Mesothelial cell of epicardium (in vitro differentiated cells): Measurements from ENCODE around the gene CCR4. TPM values are rescaled to one million over a fixed set of nuclear protein-coding genes. Genes with fewer than 3 reads are reported as not detected.

Source experiments
- DNase-seq, 2 experiments: peaks; one replicate each; pipeline ENCODE4 v3.0.0; 2021; ENCODE audit warnings: low spot score in 2 of 2; ENCODE audit not compliant: unreplicated experiment in 2 of 2
- H3K27ac Mint-ChIP-seq: 2 replicates; pipeline ENCODE4 v1.8.0; 2021; ENCODE audit warnings: mixed read lengths
- H3K27me3 Mint-ChIP-seq: 2 replicates; pipeline ENCODE4 v1.8.0; 2021; ENCODE audit warnings: low read depth, mixed read lengths
- H3K36me3 Mint-ChIP-seq: 2 replicates; pipeline ENCODE4 v1.8.0; 2021; ENCODE audit warnings: mixed read lengths
- H3K4me1 Mint-ChIP-seq: 2 replicates; pipeline ENCODE4 v1.8.0; 2021; ENCODE audit warnings: mixed read lengths
- H3K4me3 Mint-ChIP-seq: 2 replicates; pipeline ENCODE4 v1.8.0; 2021; ENCODE audit warnings: mild to moderate bottlenecking, moderate library complexity, mixed read lengths
- H3K9me3 Mint-ChIP-seq: 2 replicates; pipeline ENCODE4 v1.8.0; 2021; ENCODE audit warnings: mixed read lengths
- CTCF ChIP-seq: fragments of 200-600 bp; sonication (generic); IDR thresholded peaks from one replicate; pipeline ENCODE4 v1.5.0; 2021; ENCODE audit warnings: antibody characterized with exemption; ENCODE audit not compliant: unreplicated experiment
- total RNA-seq: library from RNA; stranded (reverse); gene quantifications from 3 replicates; pipeline ENCODE4 v1.2.1, GENCODE V29; 2021

Gene CCR4
- total RNA-seq, 1 donor from 2014 or later = not detected

DNA sequence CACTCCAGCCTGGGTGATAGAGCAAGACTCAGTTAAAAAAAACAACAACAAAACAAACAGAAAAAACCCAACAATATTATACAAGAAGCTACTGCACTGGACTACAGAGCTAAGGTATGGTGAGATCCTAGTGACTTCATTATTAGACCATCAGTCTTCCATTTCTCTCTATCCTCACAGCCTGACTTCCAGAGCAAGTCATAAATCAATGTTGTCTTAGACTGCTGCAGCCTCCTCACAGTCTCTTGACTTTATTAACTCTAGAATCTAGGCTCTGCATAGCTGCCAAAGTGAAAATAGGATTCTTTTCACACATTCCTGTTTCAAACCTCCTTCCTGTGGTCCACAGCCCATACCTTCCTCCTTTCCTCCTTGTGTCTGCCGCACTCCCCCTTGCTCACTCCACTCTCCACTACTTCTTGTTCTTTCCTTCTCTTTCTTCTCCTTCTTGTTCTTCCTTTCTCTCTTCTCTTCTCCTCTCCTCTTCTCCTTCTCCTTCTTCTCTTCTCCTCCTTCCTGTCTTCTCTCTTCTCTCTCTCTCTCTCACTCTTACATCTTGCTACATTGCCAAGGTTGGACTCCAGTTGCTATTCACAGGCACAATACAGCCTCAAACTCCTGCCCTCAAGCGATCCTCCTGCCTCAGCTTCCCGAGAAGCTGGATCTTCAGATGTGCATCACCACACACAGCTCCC is 49.4 kb downstream of the CCR4 start:
- no peaks in the 10 kb centered on the region for H3K9me3 Mint-ChIP-seq
- no peak overlapping the region for H3K4me3 Mint-ChIP-seq
- DNase-seq = no peak
- H3K4me1 Mint-ChIP-seq = peaks cover 9% of the 10 kb centered on the region
- TF ChIP-seq CTCF = no peak
- no peaks in the 10 kb centered on the region for H3K27me3 Mint-ChIP-seq
- H3K36me3 Mint-ChIP-seq = peaks cover 15% of the 10 kb centered on the region
- H3K27ac Mint-ChIP-seq = no peak overlapping the region

- Mint-ChIP-seq H3K27ac (no peak overlapping the region), H3K36me3 (peaks cover 16% of the 10 kb centered on the region), H3K27me3 (no peaks in the 10 kb centered on the region), H3K4me3 (no peak overlapping the region), H3K4me1 (peaks cover 9% of the 10 kb centered on the region), H3K9me3 (no peaks in the 10 kb centered on the region)
- TF ChIP-seq CTCF = no peak
- DNase-seq = no peak
Measured at GRCh38 chr3:33001889-33002288, 50.4 kb downstream of the CCR4 start.

GRCh38 chr3:33003308-33003707 is 51.9 kb downstream of the CCR4 start:
- peaks cover 24% of the 10 kb centered on the region for H3K36me3 Mint-ChIP-seq
- H3K27me3 Mint-ChIP-seq = no peaks in the 10 kb centered on the region
- TF ChIP-seq CTCF = no peak
- no peak overlapping the region for H3K27ac Mint-ChIP-seq
- DNase-seq = no peak
- H3K9me3 Mint-ChIP-seq = no peaks in the 10 kb centered on the region
- peaks cover 9% of the 10 kb centered on the region for H3K4me1 Mint-ChIP-seq
- H3K4me3 Mint-ChIP-seq = no peak overlapping the region

DNA sequence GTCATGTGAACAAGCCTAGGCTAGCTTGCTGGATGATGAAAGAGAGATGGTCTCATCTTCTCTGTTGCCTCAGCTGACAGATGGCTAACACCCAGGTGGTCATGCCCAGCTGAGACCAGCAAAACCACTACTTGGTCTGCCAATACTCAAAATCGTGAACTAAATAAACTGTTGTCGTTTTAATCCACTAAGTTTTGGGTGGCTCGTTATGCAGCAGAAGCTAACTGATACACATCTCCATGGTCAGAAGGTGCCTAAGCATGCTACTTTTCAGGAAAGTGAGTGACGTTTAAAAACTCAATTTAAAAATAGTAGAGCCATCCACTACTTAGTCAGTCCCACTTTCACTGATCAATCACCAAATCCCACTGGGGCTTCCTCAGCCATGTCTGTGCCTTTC is 52.8 kb downstream of the CCR4 start:
- Mint-ChIP-seq H3K36me3 (peaks cover 27% of the 10 kb centered on the region), H3K4me1 (peaks cover 9% of the 10 kb centered on the region), H3K9me3 (no peaks in the 10 kb centered on the region), H3K4me3 (no peak overlapping the region), H3K27ac (no peak overlapping the region), H3K27me3 (no peaks in the 10 kb centered on the region)
- no peak for DNase-seq
- TF ChIP-seq CTCF = no peak

GRCh38 chr3:33004961-33005360 is 53.5 kb downstream of the CCR4 start:
- Mint-ChIP-seq H3K27ac (no peak overlapping the region), H3K4me3 (no peak overlapping the region), H3K9me3 (peaks cover 4% of the 10 kb centered on the region), H3K36me3 (peaks cover 32% of the 10 kb centered on the region), H3K4me1 (peaks cover 9% of the 10 kb centered on the region), H3K27me3 (no peaks in the 10 kb centered on the region)
- no peak for DNase-seq
- TF ChIP-seq CTCF = no peak

Other genes with a start within 250 kb of the CCR4 start
- 2.7 to 3.1 TPM (median 3.0 TPM) in 3 replicates for gene TRIM71, start 133.6 kb upstream of the CCR4 start, total RNA-seq
- gene GLB1, start 145.5 kb downstream of the CCR4 start, total RNA-seq = 79.9 to 83.8 TPM (median 82.1 TPM) in 3 replicates
- gene TMPPE, start 145.5 kb downstream of the CCR4 start, total RNA-seq = 8.5 to 9.4 TPM (median 9.0 TPM) in 3 replicates
- gene CRTAP, start 162.4 kb downstream of the CCR4 start, total RNA-seq = 177 to 189 TPM (median 179 TPM) in 3 replicates